ENCODE results near the gene EIF4E2.

GRCh38 chr2:232527905-232528470 is 22.5 kb upstream of the EIF4E2 start:
- TF ChIP-seq EZH2 (IDR thresholded peaks at IDR 0.05) (no peak), POLR2AphosphoS5 (IDR thresholded peaks at IDR 0.05; ENCODE audit: borderline replicate concordance, low read depth, low read length) (no peak), FOXP2 (optimal IDR thresholded peaks at IDR 0.05; ENCODE audit: control extremely low read depth, extremely low read length, insufficient read depth) (no peak)

Measured in SK-N-MC (cell line).